ENCODE data around the gene TMEM190. TPM values are rescaled to one million over a fixed set of nuclear protein-coding genes. Genes with fewer than 3 reads are reported as not detected.
A peak's percentile ranks its signal among the peaks of the same experiment; 100 is the strongest.
"Not testable (repeated sequence)": the region's sequence is repeated elsewhere in the genome, so short reads cannot be mapped to it uniquely, and the experiment has no call there.

Gene TMEM190
- total RNA-seq, 3 donors from 2014 or later = not detected

- intact Hi-C loops (cut with DNase I; ENCODE audit: low total_unique reads) = no loop called here
- DNase-seq (ENCODE audit: low spot score in 2 of 2) = peak; percentile 98
- Histone ChIP-seq H3K36me3 (no peaks in the 10 kb centered on the region), H3K4me1 (peaks cover 4 to 10% of the 10 kb centered on the region in 2 donors), H3K4me3 (peak overlapping the region; percentile 94 to 95 (median 95)), H3K9me3 (no peaks in the 10 kb centered on the region), H3K27ac (peak overlapping the region; percentile 93 to 99), H3K27me3 (no peaks in the 10 kb centered on the region)
- peak; percentile 34 for TF ChIP-seq POLR2A (IDR thresholded peaks at IDR 0.05)
- TF ChIP-seq CTCF (IDR thresholded peaks at IDR 0.05) = no peak
- TF ChIP-seq POLR2AphosphoS5 (IDR thresholded peaks at IDR 0.05) = peak; percentile 59 to 93 (median 65)
These were observed 31.3 kb downstream of the TMEM190 start for GRCh38 chr19:55407800-55408532.

- DNase-seq (ENCODE audit: low spot score in 2 of 2) = peak in 1 of 2 donors; percentile 25
- Histone ChIP-seq H3K27ac (peak overlapping the region; percentile 93 to 99), H3K9me3 (no peaks in the 10 kb centered on the region), H3K4me1 (peaks cover 4 to 10% of the 10 kb centered on the region in 2 donors), H3K4me3 (peak overlapping the region; percentile 94 to 95 (median 95)), H3K27me3 (no peaks in the 10 kb centered on the region), H3K36me3 (no peaks in the 10 kb centered on the region)
- intact Hi-C loops (cut with DNase I; ENCODE audit: low total_unique reads) = no loop called here
- no peak for TF ChIP-seq POLR2AphosphoS5 (IDR thresholded peaks at IDR 0.05)
- TF ChIP-seq CTCF (IDR thresholded peaks at IDR 0.05) = peak in 1 of 3 donors; percentile 10
These were observed 31.9 kb downstream of the TMEM190 start for GRCh38 chr19:55408533-55408872.

- H3K36me3 ChIP-seq; H3K27me3 ChIP-seq; H3K4me1 ChIP-seq; H3K9me3 ChIP-seq; H3K4me3 ChIP-seq; intact Hi-C loops (cut with DNase I; ENCODE audit: low total_unique reads); H3K27ac ChIP-seq; DNase-seq (ENCODE audit: low spot score in 2 of 2): not testable (repeated sequence)
These were observed 32.6 kb downstream of the TMEM190 start for GRCh38 chr19:55409179-55409578.

GRCh38 chr19:55410168-55410567 is 33.5 kb downstream of the TMEM190 start:
- Histone ChIP-seq H3K9me3 (no peaks in the 10 kb centered on the region), H3K27me3 (no peaks in the 10 kb centered on the region), H3K4me3 (no peak overlapping the region), H3K27ac (no peak overlapping the region), H3K4me1 (peaks cover 4 to 10% of the 10 kb centered on the region in 2 donors), H3K36me3 (no peaks in the 10 kb centered on the region)
- DNase-seq (ENCODE audit: low spot score in 2 of 2) = no peak
- intact Hi-C loops (cut with DNase I; ENCODE audit: low total_unique reads) = no loop called here
- TF ChIP-seq POLR2A (IDR thresholded peaks at IDR 0.05) = no peak
- TF ChIP-seq POLR2AphosphoS5 (IDR thresholded peaks at IDR 0.05) = no peak
- no peak for TF ChIP-seq CTCF (IDR thresholded peaks at IDR 0.05)

GRCh38 chr19:55418185-55418584 is 41.6 kb downstream of the TMEM190 start:
- intact Hi-C loops (cut with DNase I; ENCODE audit: low total_unique reads) = loop anchor here (5.0 kb wide), 1 partner anchor 84 kb away; no protein-coding TSS in a partner anchor
- DNase-seq (ENCODE audit: low spot score in 2 of 2) = peak in 1 of 2 donors; percentile 35
- Histone ChIP-seq H3K36me3 (no peaks in the 10 kb centered on the region), H3K9me3 (no peaks in the 10 kb centered on the region), H3K4me3 (no peak overlapping the region), H3K4me1 (no peaks in the 10 kb centered on the region), H3K27ac (no peak overlapping the region), H3K27me3 (peaks cover 0 to 10% of the 10 kb centered on the region in 2 donors)
- TF ChIP-seq POLR2AphosphoS5 (IDR thresholded peaks at IDR 0.05) (no peak), CTCF (IDR thresholded peaks at IDR 0.05) (peak; percentile 38 to 68 (median 68)), POLR2A (IDR thresholded peaks at IDR 0.05) (no peak)
